ENCODE measurements around the gene PTPN20. TPM values are rescaled to one million over a fixed set of nuclear protein-coding genes. Genes with fewer than 3 reads are reported as not detected.
A peak's percentile ranks its signal among the peaks of the same experiment; 100 is the strongest.

PTPN20 gene
- total RNA-seq, 1 experiment from 2014 or later: not detected

DNA sequence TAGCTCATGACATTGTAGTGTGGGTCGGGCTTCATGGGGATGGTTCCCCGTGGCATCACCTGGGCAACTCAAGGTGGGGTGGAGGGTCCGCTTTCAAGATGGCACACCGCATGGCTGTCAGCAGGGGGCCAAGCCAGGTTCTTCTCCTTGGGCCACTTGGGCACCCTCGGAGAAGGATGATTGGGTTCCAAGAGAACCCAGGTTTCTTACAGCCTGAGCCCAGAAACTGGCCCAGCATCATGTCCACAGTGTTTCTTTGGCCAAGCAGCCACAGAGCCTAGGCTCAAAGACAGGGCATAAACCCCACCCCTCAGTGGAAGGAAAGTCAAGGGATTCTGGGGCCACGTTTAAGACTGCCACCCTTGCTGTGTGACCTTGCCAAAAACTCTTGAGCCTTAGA is 110.6 kb downstream of the PTPN20 start:
- no peak for DNase-seq (ENCODE audit: low spot score)

DNA sequence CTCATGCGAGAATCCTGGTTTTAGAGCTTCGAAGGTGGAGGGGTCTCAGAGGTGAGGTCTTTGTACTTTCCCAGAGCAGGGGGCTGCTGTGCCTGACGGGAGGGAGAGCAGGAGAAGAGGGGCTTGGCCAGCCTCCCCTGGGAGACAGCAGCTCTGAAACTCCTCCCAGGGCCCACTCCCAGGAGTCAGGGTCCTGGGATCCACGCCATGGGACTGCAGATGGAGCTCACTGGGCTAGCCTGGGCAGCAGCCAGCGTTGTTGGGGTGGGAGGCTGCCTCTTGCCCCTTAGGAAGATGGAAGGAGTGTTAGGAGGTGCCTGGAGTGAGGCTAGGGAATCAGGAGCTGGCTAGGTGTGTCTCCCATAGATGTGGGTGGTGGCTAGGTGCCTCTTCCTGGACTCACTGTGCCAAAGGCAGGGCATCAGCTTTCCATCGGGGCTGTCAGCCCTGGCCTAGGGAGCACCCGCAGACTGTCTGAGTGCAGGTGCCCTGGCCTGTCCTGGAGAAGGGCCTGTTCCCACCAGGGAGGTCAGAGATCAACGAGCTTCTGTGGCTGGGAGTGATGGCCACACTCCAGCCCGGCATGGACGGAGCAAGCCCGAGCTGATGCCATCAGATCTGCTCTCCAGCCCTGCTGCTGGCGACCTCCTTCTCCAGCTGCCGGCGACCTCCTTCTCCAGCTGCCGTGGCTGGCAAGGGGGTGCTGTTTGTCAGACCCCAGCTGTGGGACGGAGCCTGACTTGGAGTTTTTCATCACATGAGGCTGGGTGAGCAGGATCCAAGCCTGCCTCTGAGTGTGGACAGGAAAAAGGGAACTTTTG is 111.3 kb downstream of the PTPN20 start:
- no peak for DNase-seq (ENCODE audit: low spot score)

DNA sequence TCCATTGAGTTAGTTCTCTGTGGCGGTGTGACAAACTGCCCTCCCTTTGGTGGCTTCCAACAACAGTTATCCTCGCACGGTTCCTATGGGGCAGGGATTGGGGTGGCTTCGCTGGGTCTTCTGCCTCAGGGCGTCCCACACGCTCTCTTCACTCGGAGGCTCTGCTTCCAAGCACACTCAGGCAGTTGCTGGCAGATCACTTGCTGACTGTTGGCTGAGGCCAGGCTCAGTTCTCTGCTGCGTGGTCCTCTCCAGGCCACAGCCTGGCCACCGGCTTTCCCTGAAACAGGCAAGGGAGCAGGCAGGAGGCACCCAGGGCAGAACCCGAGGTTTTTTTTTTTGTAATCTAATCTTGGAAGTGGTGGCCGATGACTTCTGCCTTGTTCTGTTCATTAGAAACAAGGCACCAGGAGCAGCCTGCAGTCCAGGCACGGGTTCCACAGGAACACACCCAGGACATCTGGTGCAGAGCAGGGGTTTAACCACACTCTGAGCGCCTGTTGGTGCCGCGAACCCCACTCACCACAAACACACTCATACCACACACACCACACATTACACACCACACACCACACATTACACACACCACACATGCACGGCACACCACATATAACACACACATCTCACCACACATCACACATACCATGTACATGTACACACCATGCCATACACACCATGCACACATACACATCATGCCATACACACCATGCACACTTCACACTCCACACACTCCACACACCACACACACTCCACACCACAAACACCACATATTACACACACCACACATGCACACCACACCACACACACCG is 112.2 kb downstream of the PTPN20 start:
- no peak for DNase-seq (ENCODE audit: low spot score)

DNA sequence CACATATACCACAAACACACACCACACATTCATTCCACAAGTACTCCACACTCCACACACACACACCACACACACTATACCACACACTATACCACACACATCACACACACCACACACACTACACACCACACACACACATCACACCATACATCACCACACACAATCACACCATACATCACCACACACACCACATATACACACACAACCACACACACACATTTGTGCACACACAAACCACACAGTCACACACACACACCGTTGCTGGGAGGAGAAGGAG is 112.8 kb downstream of the PTPN20 start:
- no peak for DNase-seq (ENCODE audit: low spot score)

DNA sequence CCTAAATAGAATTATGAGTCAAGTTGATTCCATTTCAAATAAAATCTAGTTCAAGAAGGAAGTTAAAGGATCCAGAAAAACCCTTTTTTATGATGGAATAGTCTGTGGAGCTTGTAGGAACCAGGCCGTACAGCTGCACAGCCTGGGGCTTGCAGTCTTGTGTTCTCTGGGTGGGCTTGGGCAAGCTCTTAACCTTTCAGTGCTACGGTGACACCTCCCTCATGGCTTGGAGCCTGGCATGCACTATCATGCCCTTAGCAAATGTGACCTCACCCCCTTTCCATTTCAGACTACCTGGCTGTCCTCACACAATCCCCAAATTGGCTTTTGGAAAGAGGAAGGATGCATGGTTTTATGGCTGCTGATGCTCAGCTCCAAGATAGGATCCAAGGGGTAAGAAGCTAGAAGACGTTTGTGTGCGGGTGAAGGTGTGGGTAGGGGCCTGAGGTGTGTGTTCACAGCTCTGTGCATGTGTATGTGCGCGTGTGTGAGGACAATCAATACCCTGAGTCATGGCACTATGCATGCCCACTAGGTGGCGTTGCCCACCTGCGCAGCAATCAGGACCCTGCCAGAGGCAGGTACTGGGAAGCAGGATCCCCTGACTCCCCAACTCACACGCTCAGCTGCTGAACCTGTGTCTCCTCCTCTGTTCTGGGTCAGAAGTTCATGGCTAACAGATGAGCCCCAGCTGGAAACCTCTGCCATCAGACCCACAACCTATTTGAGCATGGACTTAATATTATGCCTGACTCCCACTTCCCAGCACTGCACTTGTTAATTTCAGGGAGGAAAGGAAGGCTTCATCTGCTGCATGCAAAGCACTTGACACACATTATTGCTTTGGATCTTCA is 113.4 kb downstream of the PTPN20 start:
- DNase-seq (ENCODE audit: low spot score): peak; percentile 49

DNA sequence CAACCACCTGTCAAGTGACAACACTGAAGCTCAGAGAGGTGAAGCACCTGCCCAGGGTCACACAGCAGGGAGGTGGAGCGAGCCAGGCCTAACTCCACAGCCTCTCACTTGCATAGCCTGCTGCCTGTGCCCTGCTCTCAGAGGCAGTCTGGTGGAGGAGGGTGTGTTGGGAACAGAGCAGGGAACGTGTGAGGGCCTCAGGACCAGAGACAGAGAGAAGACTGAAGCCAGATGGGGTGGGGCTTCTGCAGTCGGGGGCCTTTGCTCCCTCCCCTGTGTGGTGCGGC is 114.0 kb downstream of the PTPN20 start:
- DNase-seq (ENCODE audit: low spot score): no peak

DNA sequence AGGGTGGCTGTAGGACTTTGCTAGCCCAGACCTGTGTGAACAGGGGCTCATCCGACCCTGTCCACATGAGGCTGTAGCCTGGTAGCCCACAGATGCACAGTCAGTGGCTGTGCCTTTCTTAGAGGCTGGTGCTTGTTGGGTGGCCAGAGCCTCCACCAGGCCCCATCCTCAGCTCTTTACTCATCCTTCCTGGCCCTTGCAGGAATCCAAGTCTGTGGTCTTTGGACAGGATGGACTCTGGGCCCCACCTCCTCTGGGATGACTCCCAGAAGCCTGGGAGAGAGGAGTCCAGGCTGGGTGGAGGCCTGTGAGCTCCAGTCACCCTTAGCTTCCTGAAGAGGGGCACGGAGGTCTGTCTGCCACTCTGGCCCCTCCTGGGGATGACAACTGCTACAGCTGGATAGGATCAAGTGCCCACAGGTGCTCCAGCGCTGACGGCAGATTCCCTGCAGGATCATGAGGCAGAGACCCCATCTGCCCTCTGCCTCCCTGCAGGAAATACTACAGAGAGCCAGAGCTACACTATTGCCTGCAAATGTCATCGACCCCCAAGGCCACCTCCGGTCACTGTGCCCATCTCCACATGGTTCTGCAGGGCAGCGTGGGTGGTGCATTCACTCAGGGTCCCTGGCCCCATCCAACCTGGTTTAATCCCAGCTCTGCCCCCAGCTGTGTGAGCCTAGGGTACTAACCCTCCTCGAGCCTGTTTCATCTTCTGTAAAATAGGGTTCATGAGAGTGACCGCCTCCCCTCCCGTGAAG is 114.5 kb downstream of the PTPN20 start:
- DNase-seq (ENCODE audit: low spot score): peak; percentile 59

DNA sequence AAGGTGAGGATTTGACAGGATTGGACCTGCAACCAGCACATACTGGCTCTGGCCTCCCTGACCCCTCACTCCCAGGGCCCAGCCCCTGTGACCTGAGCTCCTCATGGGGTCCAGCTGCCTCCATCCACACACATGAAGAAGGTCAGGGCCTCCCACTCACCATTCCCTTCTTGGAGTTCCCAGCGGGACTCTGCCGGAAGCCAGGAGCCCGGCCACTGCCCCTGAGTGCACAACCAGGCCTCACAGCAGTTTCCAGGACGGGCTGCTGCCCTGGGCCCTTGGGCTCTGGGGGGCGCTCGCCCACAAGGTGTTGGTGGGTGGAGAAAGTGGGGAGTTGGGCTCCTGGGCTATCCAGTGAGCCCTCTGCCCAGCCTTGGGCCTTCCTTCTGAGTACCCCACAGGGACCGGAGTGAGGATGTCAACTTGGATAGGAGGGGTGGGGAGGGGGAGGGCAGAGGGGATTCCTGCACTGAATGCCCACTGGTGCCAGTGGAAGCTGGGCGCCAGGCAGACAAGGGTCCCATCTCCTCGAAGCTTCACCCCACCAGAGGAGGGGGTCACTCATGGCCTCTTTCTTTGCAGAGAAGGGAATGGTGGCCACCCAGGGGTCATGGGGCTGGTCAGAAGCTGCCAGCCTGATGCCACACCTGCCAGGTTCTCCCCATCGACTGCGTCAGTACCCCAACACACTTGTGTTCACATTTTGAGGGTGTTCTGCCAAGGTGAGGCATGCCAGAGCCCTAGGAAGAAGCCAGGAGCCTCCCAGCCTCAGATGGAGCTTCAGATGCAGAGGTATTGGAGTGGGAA is 115.3 kb downstream of the PTPN20 start:
- no peak for DNase-seq (ENCODE audit: low spot score)

DNA sequence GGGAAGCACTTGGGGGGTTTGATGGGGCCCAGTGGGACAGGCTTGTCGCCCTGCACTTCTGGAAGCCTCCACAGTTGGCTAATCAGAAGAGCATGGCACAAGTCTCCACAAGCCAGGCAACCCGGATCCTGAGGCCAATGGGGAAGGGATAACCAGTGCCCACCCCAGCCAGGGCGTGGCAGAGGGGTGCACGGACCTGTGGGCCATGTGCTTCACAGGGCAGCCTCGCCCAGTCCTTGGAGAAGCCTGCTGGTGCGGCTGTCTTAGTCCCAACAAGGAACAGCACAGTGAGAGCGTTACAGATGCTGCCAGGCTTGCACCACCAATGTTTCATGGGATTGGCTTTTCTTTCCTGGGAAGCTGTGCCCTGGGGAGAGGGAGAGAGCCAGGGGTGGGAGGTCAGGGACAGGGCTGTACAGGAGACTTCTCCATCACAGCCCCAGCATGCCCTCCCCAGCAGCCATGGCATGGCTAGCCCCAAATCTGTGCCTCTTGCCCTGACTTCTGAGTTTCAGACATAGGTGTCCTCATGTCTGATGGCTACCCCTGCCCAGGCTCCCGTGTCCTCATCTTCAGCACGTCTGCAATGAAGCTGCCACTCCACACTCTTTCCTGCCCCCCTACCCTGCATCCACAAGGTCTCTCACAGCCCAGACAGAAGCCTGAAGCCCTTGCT is 116.0 kb downstream of the PTPN20 start:
- no peak for DNase-seq (ENCODE audit: low spot score)

DNA sequence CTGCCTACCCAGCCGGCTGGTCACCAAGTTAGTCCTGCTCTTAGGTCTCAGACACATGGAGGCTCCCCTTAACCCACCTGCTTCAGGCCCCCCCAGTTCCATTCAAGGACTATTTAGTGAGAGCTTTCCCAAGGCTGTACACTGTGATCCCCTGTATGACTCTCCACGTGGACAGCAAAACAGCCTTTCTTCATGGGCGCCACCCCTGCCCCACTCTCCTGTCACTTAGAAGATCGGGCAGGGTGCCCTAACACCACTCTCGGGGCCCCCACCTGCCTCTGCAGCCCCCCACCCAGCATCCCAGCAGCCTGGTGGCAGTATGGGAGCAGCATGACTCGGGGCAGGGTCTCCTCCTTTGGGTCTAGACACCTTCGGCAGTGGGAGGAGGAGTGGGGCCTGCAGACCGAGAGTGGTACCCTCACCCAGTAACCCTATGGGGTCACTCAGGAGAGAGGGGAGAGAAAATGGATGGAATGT is 116.6 kb downstream of the PTPN20 start:
- no peak for DNase-seq (ENCODE audit: low spot score)

DNA sequence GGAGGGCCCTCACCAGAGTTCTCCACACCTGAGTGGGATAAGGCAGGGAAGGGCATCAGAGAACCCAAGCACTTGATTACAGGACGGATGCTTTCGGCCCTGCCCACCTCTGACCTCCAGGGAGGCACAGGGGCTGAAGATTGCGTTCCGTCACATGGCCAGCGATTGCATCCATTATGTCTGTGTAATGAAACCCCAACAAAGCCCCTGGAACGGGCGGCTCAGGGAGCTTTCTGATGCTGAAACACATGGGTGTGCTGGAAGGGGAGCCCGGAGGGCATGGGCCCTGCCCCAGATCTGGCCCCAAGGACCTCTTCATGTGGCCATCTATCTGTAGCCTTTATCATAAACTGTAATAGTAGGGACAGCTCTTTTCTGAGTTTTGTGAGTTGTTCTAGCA is 117.2 kb downstream of the PTPN20 start:
- no peak for DNase-seq (ENCODE audit: low spot score)

DNA sequence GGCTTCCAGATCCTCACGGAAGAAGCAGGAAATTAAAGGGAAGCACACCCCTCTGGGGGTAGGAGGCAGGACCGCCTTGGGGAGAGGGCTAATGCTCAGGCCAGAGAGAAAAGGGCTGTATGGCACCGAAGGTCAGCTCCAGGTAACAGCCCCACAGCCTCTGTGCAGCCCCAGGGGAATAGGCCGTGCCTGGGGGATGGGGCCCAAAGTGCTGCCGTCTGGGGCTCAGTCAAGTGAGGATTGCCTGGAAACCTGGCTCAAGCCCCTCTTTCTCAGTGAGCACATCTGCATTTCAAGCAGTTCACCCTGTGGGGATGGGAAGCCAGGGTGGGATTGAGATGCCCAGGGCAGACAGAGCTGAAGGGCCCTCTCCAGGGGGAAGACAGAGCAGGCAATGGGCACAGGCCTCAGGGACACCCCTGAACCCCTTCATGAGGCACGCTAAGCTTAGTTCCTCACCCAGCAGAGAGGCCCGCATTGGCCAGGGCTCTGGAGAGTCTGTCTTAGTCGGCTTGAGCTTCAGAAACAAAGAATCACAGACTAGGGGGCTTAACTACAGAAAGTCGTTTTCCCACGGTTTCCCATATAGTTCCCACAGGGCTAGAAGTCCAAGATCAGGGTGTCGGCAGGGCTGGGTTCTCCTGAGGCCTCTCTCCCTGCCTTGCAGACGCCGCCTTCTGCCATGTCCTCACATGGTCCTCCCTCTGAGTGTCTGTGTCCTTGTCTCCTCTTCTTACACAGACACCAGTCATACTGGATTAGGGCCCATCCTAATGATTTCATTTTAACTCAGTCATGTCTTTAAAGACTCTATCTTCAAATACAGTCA is 118.2 kb downstream of the PTPN20 start:
- no peak for DNase-seq (ENCODE audit: low spot score)

DNA sequence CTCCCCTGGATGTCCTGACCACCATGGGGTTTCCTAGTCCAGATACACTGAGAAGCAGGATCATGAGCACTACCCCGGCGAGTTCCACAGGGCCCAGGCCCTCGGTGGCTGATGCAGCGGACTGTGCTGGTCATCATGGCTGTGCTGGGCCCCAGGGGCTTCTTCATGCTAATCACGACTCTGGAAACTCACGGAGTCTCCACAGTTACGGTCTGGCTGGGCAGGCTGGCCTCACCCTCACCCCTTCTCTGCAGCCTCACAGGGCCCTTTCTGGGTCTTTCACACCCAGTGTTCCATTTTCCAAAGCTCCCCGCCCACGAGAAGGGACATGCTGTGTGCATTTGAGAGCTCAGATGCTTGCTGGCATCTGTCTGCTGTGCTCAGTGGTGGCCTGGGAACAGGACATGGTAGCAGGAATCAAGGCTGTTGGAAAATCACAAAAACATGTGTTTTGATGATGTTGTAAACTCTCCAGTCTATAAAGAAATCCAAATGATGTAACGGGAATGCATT is 119.0 kb downstream of the PTPN20 start:
- no peak for DNase-seq (ENCODE audit: low spot score)

DNA sequence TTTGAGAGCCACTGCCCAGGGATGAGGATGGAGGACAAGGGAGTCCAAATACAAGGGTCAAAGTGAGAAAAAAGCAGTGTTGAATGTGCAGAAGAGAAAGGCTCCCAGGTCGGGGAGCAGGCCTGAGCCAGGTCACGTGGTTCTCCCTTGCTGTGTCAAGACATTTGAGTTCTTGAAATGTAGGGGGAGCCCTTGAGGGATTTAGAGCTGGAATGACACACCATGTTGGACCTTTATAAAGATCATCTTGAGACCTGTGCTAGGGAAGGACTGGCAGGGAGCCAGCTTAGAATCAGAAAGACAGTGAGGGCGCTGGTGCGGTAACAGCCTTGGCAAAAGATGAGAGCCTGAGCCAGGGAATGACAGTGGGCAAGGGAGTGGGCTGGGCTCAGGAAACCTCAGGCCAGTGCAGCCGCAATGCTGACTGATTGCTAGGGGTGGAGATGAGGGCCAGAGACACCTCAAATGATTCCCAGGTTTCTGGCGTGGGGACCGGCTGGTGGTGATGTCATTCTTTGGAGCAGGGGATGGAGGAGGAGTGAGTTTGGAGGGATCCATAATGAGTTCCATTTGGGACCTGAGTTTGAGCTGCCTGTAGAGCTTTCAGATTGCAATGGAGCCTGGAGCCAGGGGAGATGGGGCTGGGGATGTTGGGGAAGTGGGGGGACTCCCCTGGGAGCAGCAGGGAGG is 120.1 kb downstream of the PTPN20 start:
- DNase-seq (ENCODE audit: low spot score): no peak

DNA sequence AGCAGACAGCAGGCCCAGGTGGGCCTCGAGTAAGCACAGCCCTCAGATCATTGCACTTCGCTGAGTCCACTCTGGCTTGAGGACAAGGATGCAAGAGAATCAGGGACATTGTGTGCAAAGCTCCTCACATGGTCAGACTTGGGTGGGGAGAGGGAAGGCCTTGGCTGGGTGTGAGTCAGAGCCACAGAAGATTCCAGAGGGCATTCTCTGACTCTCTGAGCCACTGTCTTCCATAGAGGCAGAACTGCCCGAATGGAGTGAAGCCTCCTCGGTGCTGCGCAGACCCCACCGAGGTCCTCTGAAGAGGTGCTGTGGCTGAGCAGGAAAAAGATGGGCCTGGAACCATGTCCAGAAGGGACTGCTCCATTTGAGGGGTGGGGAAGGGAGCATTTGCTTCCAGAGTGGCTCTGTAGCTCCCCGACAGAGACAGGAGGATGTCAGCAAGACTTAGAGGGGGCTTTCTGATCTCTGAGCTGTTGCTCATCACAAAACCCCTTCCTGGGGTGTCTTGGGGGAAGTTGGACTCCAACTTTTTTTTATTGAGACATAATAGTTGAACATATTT is 120.8 kb downstream of the PTPN20 start:
- DNase-seq (ENCODE audit: low spot score): no peak

DNA sequence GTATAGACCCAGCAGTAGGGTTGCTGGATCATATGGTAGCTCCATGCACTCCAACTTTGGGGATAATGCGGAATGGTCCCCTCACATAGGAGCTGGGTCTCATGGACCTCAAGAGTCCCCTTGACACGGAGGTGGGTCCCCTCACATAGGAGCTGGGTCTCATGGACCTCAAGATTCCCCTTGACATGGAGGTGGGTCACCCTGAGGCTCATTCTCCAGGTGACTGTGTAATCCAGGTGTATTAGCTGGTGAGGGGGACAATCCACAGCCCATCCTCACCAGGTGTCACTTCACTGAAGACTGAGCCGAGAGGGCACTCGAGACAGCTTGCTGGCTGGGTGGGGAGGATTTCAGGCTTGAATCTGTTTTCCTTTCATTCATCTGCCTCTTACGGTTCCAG is 121.9 kb downstream of the PTPN20 start:
- no peak for DNase-seq (ENCODE audit: low spot score)

DNA sequence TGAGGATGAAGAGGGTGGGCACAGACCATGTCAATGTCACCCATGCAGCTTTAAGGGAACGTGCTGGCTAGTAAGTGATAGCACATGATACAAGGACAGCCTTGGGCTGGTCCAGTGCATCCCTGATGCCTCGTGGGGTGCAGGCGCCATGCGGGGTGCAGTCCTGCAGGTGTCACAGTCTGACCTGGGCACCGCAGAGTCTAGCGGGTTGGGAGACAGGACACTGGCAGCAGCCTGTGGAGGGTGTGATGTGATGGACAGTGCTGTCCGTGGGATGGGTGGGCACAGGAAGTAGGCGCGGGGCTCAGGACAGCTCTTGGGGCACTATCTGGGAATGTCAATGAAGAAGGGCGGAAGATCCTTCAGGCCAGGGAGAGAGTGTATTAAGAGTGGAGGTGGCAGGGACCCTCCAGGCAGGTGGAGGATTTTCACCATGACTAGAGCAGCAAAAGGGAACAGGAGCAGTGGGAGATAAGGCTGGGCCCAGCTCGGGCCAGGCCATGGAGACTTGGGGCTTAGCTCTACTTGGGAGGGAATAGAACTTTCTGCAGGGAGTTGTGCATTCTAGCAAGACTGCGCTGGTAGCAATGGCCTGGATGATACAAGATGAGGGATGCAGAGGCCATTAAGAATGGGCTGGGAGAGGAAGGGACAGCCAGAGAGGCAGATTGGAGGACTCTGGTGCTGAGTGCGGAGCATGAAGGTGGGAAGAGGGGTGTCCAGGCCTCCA is 122.5 kb downstream of the PTPN20 start:
- DNase-seq (ENCODE audit: low spot score): no peak
